Occipital lobe (tissue), 2 donors: ENCODE data around the gene DNAH1. TPM values are rescaled to one million over a fixed set of nuclear protein-coding genes. Genes with fewer than 3 reads are reported as not detected.

Experiments used
- DNase-seq: peaks from one replicate; lab custom pipeline; 2025; lab: John Stamatoyannopoulos, UW
- total RNA-seq: library from RNA; depleted of rRNA; stranded (reverse); fragments of >200 nt; gene quantifications from one replicate; pipeline ENCODE4 v1.2.3, GENCODE V29; 2014

The DNAH1 gene
- total RNA-seq, 1 donor from 2014 or later, result 1.6 TPM

DNA sequence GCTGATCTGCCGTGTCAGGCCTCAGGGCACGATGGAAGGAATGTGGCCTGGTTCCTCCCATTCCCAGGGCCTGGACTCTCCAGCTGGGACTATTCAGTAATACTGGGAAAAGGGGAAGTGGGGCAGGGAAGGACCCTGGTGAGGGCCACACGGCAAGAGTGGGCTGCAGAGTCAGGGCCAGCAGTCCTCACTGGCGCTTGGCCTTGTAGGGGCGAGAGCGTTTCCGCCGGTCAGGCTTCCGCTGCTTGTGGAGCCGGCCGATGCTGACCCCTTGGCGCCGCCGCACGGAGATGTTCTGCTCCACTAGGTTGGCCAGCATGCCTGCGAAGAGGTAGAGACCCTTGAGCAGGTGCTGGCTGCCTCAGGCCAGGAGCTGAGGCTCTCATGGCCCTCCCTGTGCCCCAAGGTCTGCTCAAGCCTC, 86.0 kb downstream of the DNAH1 start:
- DNase-seq, result no peak

GRCh38 chr3:52402706-52403270, 86.7 kb downstream of the DNAH1 start:
- no peak for DNase-seq

DNA sequence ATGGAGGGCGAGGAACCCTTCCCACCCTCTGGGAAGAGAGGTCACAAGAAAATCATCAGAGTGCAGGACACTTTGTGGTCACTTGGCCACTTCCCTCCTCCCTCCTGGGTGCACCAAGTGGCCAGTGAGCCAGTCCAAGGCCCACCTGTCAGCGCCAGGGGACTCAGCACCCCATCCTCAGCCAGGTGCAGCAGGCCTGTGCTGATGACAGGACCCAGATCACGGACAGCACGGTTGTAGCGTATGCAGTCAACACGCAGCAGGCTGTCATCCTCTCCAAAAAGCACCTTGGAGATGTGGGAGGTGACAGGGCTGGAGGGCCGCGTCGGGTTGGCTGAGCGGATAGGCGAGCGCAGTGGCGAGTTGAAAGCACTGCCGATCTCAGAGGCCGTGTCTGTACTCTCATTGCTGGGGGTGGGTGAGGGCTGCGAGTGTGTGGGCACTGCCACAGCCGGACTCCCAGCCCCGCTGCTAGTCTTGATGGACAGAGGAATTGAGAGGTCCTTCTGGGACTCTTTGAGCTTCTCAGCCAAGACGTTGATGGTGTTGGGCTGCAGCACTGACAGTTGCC, 87.2 kb downstream of the DNAH1 start:
- no peak for DNase-seq

DNA sequence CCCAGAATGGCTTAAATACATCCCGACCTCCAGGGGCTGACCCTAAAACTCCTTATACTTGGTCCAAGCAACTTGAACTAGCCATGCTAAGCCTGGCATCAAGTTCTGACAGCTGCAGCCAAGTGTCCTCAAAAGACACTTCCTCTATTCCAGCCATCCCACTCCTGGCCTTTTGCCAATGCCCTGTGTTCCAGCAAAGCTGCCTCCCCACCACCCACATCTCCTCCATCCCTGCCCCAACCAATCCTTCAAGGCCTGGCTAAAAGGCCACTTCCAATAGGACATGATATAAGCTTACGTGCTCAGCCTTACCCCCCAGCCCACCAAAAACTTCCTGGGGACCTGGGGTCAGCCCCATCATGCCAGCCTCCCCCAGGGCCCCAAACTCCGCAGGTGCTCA, 87.8 kb downstream of the DNAH1 start:
- no peak for DNase-seq

DNA sequence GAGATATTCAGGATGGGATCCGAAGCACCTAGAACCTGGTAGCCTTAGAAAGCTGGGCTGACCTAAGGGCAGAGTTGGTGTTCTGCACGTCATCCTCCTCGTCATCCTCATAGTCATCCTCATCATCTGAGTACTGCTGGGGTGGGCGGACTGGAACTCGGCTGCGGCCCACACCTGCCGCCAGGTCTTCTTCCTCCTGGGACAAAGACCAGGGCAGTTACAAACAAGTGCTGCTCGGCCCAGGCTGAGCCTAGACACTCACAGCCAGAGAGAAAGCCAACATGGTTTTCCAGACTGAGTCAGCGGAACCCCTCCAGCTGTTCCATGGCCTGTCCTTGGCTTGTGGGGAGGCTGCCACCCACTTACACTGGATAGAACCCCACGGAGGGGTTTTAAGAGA, 88.3 kb downstream of the DNAH1 start:
- DNase-seq, result no peak

GRCh38 chr3:52405066-52405465, 88.9 kb downstream of the DNAH1 start:
- no peak for DNase-seq

DNA sequence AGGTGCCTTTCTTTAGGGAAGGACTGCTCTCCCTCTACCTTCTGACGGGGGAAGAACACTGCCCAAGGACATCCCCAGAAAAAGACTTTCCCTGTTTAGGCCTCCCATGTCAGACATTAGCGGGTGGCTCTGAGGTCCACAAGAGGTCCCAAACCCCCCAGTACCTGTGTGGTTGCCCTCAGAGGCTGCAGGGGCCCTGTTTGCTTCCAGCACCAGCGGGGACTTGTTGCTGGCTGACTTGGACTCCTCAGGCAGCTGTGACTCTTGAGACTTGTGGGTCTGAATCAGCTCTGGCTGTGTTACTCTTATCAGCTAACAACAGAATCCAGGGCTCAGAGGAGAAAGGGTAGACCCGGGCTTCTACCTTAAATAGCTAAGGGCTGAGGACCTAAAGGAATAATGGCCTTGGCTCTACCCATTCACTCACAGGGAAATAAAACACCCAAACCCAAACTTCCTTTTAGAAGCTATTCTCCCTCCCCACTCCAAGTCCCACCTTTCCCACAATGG, 89.5 kb downstream of the DNAH1 start:
- DNase-seq, result no peak

DNA sequence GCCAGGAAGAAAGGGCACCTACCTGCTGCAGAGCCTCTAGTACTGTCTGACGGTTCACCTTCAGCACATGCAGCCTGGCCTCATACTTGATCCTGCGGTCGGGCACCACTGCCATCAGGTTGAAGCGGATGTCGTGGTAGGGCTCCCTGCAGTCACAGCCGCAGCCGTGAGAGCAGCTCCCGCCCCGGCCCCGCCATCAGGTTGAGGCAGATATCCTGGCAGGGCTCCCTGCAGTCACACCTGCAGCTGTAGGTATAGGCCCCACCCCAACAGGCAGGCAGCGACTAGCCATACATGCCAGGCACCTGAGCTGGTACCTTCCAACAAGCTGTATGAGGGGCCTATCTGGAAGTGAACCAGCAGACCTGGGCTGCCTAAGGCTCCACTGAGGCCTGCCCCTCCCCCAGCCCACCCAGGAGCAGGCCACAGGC, 90.1 kb downstream of the DNAH1 start:
- DNase-seq, result no peak

GRCh38 chr3:52406791-52407510, 90.8 kb downstream of the DNAH1 start:
- DNase-seq, result no peak

- DNase-seq, result no peak
Observed at GRCh38 chr3:52407779-52408178, 91.7 kb downstream of the DNAH1 start.

- DNase-seq, result no peak
Observed at GRCh38 chr3:52408466-52408865, 92.3 kb downstream of the DNAH1 start.

- no peak for DNase-seq
Observed at GRCh38 chr3:52415800-52416199, 99.7 kb downstream of the DNAH1 start.

DNA sequence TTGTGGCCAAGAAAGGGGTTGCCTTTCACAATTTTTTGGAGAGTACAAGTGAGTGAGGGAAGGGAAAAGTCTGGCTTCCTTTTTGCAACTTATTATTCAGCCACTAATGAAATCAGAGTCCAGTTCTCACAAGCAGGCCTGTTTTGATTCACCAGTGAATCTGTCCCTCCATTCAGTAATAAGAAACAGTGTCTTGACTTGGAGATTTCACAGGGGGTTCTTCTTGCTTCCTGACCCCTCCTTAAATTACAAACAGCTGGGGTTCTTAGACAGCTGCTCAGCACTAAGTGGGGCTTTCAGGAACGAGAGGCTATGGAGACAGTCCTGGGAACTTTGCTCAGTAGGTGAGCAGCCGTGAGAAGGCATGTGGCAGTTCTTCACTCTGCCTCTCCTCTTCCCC, 104.3 kb downstream of the DNAH1 start:
- DNase-seq, result no peak

GRCh38 chr3:52422669-52423068, 106.5 kb downstream of the DNAH1 start:
- no peak for DNase-seq

DNA sequence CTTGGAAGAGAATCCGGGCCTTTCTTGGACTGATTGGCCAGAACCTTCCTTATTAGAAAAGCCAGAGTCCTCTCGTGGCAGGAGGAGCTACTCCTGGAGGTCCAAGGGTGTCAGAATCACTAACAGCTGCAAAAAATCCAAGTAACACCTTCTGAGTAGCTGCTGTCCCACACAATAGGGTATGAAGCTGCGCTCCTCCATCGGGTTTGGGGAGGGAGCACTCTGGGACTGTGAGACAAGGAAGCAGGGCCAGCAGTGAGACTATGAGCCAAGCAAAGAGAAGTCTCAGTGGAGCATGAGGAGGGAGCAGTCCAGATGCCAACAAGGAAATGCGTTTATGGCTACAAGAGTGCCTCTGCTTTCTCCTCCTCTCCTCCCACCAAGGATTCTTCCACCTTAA, 107.1 kb downstream of the DNAH1 start:
- no peak for DNase-seq

DNA sequence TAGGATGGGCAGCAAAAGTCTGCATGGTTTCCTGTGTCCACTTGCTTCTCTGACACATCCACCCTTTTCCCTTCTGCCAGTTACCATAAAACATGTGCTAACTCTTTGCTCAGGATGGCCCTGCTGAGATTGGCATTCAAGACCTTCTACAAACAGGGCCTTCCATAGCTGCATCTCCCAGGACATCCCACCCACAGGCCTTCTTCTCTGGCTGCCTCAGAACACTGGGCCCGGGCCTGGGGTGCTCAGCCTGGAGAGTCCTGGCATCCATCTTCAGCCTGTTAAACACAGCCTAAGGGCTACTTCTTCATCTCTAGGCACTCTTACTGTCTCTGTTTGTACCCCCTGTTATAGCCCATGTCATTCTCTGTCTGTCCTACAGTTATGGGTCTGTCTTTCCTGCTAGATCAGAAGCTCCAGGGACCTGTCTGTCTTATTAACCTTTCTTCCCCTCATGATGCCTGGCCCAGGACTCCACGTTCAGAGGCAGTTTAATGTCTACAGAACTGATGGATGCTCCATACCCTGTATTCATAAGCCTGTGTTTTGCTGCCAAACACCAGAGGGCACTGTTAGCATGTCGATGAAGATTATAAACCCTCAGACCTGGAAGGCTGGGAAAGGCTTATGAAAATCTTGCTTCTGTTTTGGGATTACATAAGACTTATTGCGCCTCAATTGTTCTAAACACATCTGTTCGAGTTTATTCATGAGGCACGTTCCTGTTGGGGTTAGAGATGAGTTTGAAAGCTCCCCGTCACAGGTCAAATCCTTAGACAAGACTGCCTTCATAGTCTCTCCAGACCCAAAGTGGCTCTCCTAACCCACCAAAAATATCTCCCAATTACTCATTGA, 112.3 kb downstream of the DNAH1 start:
- DNase-seq, result peak; percentile 31

DNA sequence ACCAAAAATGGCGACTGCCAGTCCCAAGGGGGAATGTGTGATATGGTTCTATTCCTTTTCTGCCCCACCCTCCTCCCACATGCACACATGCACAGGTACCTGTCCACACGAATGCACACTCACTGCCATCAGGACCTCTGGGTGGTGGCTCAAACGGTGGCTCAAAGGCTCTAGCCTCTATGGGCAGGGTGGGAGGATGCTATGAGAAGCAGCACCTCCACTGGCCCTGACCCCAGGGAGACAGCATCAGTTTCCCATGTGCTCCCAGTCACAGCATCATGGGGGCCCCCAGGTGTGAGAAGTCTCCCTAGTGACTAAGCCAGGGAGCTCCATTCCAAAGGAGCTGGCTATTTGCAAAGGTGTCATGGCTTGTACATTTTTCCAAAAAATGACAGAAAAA, 112.9 kb downstream of the DNAH1 start:
- DNase-seq, result no peak

DNA sequence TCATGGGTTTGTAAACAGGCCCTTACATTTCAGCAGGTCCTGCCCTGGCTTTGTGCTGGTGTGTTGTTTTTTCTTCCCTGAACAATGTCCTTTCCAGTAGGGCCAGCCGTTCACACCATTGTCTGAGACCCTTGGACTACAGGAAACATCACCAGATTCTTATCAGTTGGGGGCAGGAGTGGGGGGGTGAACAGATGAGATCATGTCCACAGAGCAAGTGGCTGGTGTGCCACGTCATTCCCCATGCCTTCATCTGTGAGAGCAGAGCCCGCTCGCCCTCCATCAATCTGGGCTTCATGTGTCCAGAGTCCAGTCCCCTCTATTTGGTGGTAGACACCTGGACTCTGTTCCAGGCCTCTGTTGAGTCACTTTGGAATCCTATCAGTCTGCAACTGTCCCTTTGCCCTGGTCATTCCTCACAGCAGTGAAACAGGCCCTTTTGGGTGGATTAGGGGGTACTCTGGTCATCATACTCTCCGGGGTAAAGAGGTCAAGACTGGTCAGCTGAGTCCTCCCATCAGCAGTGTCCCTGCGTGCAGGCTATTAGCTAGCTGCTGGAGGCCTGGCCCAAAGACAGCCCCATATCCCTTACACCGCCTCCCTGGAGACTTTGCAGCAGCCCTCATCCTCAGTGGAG, 113.8 kb downstream of the DNAH1 start:
- DNase-seq, result no peak

DNA sequence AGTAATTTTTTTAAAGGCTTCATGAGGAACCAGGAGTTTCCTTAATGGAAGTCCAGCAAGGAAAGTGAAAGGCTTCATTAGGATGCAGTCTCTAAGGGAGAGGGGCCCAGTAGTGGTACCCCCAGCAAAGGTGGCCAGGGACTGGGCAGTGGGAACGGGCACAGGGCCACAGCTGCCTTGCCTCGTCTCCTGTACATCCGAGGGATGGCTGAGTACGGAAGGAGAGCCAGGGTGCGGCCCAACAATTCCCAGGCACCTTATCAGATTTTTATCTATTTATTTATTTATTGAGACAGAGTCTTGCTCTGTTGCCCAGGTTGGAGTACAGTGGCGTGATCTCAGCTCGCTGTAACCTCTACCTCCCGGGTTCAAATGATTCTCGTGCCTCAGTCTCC, 114.3 kb downstream of the DNAH1 start:
- DNase-seq, result no peak

DNA sequence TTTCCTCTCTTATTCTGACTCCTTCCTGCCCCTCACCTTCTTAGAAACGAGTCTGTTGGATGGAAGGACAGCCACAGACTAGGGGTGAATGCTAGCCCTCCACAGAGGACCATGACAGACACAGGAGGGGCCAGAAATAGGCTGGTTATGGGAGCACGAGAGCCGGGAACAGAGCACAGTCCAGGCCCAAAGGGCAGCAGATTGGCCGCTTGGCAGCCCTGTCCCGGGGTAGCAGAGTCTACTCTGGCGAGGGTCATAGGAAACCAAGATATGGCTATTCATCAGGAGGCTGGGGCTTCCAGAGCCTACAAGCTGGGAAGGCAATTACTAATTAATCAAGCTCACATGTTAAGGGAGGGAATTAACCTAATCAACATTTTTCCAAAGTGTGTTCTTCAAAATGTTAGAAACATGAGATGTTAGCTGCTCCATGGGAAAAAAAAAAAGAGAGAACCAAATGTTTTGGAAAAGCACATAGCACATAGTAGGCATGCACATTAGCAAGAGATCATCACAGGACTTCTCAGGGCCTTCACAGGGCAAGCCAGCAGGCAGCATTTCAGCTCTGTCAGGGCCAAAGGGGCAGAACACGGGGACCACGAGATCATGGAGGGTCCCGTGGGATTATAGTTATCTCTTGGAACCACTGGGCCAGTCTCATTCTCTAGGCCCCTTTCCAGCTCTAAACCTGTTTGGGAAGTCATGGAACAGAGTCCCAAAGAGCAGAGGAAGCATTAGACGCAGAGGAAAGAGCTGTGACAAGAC, 115.5 kb downstream of the DNAH1 start:
- DNase-seq, result no peak

GRCh38 chr3:52432225-52432624, 116.1 kb downstream of the DNAH1 start:
- DNase-seq, result no peak
